ENCODE data around the gene FNDC7. TPM values are rescaled to one million over a fixed set of nuclear protein-coding genes. Genes with fewer than 3 reads are reported as not detected.
A peak's percentile ranks its signal among the peaks of the same experiment; 100 is the strongest.

The FNDC7 gene
- total and polyA plus RNA-seq, 9 of the 15 experiments (the other 6 are each of a cell fraction or from before 2014, with no cell fraction given), result not detected

GRCh38 chr1:108746382-108747170 lies 33.9 kb downstream of the FNDC7 start, which contains the start of gene STXBP3 (continued):
- TF ChIP-seq CTCFL (IDR thresholded peaks at IDR 0.05; ENCODE audit: borderline replicate concordance, insufficient read depth, low read depth, low read length, poor library complexity, severe bottlenecking), result peak; percentile 99
- no peak for TF ChIP-seq MBD1 (CRISPR knock-in tag; IDR thresholded peaks at IDR 0.05)
- TF ChIP-seq ZNF717 (CRISPR knock-in tag; IDR thresholded peaks at IDR 0.05), result no peak
- no peak for TF ChIP-seq SETDB1 (IDR thresholded peaks at IDR 0.05; ENCODE audit: low read length)
- TF ChIP-seq ARNT (IDR thresholded peaks at IDR 0.05), result no peak; a peak in 1 of 4 replicates
- no peak for TF ChIP-seq ZNF780A (CRISPR knock-in tag; IDR thresholded peaks at IDR 0.05)
- TF ChIP-seq ZNF583 (CRISPR knock-in tag; IDR thresholded peaks at IDR 0.05), result peak; percentile 65; the same call in 1 of the 2 replicates
- no peak for TF ChIP-seq CLOCK (CRISPR knock-in tag; IDR thresholded peaks at IDR 0.05; ENCODE audit: borderline replicate concordance)
- no peak for TF ChIP-seq ZNF239 (CRISPR knock-in tag; IDR thresholded peaks at IDR 0.05)
- TF ChIP-seq ZNF316 (IDR thresholded peaks at IDR 0.05), result peak; percentile 55; the same call in 1 of the 2 replicates
- no peak for TF ChIP-seq ARID3B (CRISPR knock-in tag; IDR thresholded peaks at IDR 0.05; ENCODE audit: borderline replicate concordance)
- peak; percentile 92 for TF ChIP-seq POLR2H (tag; IDR thresholded peaks at IDR 0.05; ENCODE audit: low read depth)
- TF ChIP-seq ZNF280B (CRISPR knock-in tag; IDR thresholded peaks at IDR 0.05), result no peak
- no peak for TF ChIP-seq HEY1 (CRISPR knock-in tag; IDR thresholded peaks at IDR 0.05; ENCODE audit: borderline replicate concordance)
- TF ChIP-seq ZNF197 (CRISPR knock-in tag; IDR thresholded peaks at IDR 0.05; ENCODE audit: low read depth), result no peak; the same call in 1 of the 2 replicates
- TF ChIP-seq ZNF274 (IDR thresholded peaks at IDR 0.05; ENCODE audit: borderline replicate concordance, low read depth, low read length), result no peak
- no peak for TF ChIP-seq ZNF3 (CRISPR knock-in tag; IDR thresholded peaks at IDR 0.05)
- peak; percentile 99 for TF ChIP-seq TAF1 (IDR thresholded peaks at IDR 0.05; ENCODE audit: control insufficient read depth, extremely low read depth, insufficient read depth, low read length, severe bottlenecking)
